ENCODE results near the gene ADAMTS4. TPM values are rescaled to one million over a fixed set of nuclear protein-coding genes. Genes with fewer than 3 reads are reported as not detected.

ADAMTS4 gene
- total and polyA plus RNA-seq, 9 of the 15 experiments (the other 6 are each of a cell fraction or from before 2014, with no cell fraction given), result 0.07 to 3.7 (median 0.41) TPM

DNA sequence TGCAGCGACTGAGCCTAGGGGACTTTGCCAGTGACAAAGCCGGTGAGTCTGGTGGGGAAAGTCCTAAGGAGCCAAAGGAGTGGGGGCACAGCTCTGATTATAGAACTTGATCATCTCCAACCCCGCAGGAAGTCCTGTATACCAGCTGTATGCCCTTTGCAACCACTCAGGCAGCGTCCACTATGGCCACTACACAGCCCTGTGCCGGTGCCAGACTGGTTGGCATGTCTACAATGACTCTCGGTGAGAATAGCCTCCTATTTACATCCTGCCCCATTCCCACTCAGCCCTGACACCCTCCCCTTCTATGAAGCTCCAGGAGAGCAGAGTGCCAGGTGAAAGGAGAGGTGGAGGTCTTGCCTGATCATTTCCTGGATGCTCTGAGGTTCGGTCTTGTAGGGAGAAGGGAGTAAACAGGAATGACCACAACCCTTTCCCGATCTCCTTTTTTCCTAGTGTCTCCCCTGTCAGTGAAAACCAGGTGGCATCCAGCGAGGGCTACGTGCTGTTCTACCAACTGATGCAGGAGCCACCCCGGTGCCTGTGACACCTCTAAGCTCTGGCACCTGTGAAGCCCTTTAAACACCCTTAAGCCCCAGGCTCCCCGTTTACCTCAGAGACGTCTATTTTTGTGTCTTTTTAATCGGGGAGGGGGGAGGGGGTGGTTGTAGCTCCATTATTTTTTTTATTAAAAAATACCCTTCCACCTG is 33.8 kb downstream of the ADAMTS4 start (continued):
- TF ChIP-seq, protein P1, sequence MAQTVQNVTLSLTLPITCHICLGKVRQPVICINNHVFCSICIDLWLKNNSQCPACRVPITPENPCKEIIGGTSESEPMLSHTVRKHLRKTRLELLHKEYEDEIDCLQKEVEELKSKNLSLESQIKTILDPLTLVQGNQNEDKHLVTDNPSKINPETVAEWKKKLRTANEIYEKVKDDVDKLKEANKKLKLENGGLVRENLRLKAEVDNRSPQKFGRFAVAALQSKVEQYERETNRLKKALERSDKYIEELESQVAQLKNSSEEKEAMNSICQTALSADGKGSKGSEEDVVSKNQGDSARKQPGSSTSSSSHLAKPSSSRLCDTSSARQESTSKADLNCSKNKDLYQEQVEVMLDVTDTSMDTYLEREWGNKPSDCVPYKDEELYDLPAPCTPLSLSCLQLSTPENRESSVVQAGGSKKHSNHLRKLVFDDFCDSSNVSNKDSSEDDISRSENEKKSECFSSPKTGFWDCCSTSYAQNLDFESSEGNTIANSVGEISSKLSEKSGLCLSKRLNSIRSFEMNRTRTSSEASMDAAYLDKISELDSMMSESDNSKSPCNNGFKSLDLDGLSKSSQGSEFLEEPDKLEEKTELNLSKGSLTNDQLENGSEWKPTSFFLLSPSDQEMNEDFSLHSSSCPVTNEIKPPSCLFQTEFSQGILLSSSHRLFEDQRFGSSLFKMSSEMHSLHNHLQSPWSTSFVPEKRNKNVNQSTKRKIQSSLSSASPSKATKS (CRISPR knock-in tag; IDR thresholded peaks at IDR 0.05), result no peak
- no peak for TF ChIP-seq EWSR1 (IDR thresholded peaks at IDR 0.05; ENCODE audit: borderline replicate concordance, low read depth, partially characterized antibody)
- no peak for TF ChIP-seq ZNF639 (CRISPR knock-in tag; conservative IDR thresholded peaks at IDR 0.05 in 1 of 2, IDR thresholded peaks at IDR 0.05 in 1 of 2)
- TF ChIP-seq, protein P2, sequence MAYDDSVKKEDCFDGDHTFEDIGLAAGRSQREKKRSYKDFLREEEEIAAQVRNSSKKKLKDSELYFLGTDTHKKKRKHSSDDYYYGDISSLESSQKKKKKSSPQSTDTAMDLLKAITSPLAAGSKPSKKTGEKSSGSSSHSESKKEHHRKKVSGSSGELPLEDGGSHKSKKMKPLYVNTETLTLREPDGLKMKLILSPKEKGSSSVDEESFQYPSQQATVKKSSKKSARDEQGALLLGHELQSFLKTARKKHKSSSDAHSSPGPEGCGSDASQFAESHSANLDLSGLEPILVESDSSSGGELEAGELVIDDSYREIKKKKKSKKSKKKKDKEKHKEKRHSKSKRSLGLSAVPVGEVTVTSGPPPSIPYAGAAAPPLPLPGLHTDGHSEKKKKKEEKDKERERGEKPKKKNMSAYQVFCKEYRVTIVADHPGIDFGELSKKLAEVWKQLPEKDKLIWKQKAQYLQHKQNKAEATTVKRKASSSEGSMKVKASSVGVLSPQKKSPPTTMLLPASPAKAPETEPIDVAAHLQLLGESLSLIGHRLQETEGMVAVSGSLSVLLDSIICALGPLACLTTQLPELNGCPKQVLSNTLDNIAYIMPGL (CRISPR knock-in tag; IDR thresholded peaks at IDR 0.05), result no peak
- TF ChIP-seq ELF4 (CRISPR knock-in tag; IDR thresholded peaks at IDR 0.05), result no peak
- no peak for TF ChIP-seq CAMTA2 (CRISPR knock-in tag; conservative IDR thresholded peaks at IDR 0.05)
